ENCODE results near the gene ADGRG7.
"Not testable (repeated sequence)": the region's sequence is repeated elsewhere in the genome, so short reads cannot be mapped to it uniquely, and the experiment has no call there.

ADGRG7 gene

DNA sequence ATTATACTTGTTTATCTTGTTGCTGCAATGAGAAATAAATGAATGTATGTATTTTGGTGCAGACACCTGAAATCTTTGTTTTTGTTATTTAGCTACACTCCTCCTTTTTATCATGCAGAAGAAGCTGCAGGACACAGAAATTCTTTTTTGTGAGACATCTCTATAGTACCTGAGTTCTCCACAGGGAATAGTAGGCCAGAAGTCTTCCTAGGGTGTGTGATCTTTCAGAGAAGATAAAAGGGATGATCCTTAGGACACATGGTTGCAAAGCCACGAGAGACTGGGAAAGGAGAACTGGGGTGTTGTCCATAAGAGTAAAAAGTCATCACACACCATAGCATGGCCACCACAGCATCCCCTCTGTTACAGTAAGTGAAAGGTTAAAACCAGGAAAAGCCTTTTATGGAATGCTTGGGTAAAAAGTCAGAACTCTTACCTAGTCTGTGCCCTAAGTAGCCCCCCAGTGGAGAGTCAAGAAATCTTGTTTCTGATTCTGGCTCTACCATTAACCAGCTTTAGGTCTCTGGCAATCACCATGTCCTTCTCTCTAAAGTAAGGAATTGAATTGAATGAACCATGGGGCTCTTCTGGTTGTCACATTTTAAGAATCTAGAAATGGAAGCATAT is 31.9 kb upstream of the ADGRG7 start:
- Histone ChIP-seq H3K36me3 (no peaks in the 10 kb centered on the region), H3K27ac (no peak overlapping the region), H3K4me1 (peaks cover 6% of the 10 kb centered on the region; the same call in 1 of the 2 replicates), H4K20me1 (no peaks in the 10 kb centered on the region), H3K27me3 (no peaks in the 10 kb centered on the region), H3K9me3 (no peaks in the 10 kb centered on the region), H3K4me2 (no peak overlapping the region), H3K4me3 (no peak overlapping the region), H3K9ac (no peak overlapping the region)
- no peak for TF ChIP-seq Cebpa-rat (IDR thresholded peaks at IDR 0.05)

DNA sequence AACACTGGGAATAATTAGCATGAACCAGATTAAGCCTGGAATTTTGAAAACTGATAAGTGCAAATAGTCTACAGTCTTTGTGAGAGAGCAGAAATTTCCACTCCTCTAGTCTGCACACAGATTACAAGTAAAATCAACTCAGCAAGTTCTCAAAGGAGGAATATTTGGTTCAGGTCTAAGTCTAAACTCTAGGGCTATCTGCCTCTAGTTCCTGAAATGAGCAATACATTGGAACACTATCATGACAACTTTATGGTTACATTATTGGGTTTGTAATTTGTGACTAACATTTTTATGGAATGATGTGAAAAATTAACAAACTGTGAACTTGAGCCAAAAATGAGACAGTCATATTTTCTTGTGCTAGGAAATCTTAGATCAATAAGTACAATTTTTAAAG is 30.8 kb upstream of the ADGRG7 start:
- no peak overlapping the region for H3K27ac ChIP-seq
- H3K4me3 ChIP-seq = no peak overlapping the region
- no peaks in the 10 kb centered on the region for H3K27me3 ChIP-seq
- H3K4me1 ChIP-seq = peaks cover 6% of the 10 kb centered on the region; the same call in 1 of the 2 replicates
- H3K36me3 ChIP-seq = no peaks in the 10 kb centered on the region
- no peak overlapping the region for H3K9ac ChIP-seq
- TF ChIP-seq Cebpa-rat (IDR thresholded peaks at IDR 0.05) = no peak
- H4K20me1 ChIP-seq = no peaks in the 10 kb centered on the region
- no peaks in the 10 kb centered on the region for H3K9me3 ChIP-seq
- H3K4me2 ChIP-seq = no peak overlapping the region

DNA sequence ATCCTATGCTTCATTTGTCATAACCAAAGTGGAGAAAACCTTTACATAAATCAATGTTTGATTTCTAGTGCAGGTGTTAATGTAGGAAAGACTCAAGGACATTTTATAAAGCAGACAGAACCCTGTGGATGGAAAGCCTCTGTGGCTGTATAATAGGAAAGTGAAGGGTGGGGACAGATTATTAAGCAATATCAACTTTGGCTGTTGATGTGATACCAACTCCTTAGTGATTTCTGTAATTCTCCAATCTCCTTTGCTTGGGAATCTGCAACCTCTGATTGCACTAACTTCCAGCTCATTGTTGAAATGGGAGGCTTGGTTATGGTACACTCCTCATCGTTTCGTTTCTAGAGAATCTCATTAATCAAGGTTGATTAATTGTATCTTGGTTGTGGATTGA is 29.3 kb upstream of the ADGRG7 start:
- Histone ChIP-seq H3K9me3 (peaks cover 3% of the 10 kb centered on the region; the same call in 1 of the 2 replicates), H3K4me3 (no peak overlapping the region), H3K9ac (no peak overlapping the region), H3K4me2 (no peak overlapping the region), H3K27ac (no peak overlapping the region), H3K4me1 (peaks cover 6% of the 10 kb centered on the region; the same call in 1 of the 2 replicates), H3K36me3 (no peaks in the 10 kb centered on the region), H4K20me1 (no peaks in the 10 kb centered on the region), H3K27me3 (no peaks in the 10 kb centered on the region)
- no peak for TF ChIP-seq Cebpa-rat (IDR thresholded peaks at IDR 0.05)

DNA sequence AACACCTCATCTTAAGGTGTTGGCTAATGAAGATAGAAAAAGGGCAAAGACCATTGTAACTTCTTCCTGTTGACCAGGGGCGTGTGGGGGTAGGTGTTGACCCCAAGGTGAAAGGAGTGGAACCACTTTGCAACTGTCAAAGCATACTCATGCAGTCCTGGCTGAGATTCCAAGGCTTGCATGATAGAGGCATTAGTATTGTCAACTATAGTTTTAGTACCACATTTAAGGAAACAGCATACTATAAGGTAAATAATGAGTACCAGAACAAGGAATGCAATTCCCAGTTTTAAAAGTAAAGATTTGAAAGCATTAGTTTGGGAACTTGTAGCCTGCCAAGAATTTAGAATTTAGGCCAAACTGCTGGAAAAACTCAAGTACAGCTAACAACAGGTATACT is 27.8 kb upstream of the ADGRG7 start:
- Histone ChIP-seq H3K36me3 (no peaks in the 10 kb centered on the region), H4K20me1 (no peaks in the 10 kb centered on the region), H3K4me3 (no peak overlapping the region), H3K4me1 (no peaks in the 10 kb centered on the region), H3K4me2 (no peak overlapping the region), H3K27ac (no peak overlapping the region), H3K9me3 (peaks cover 4% of the 10 kb centered on the region; the same call in 1 of the 2 replicates), H3K27me3 (no peaks in the 10 kb centered on the region), H3K9ac (no peak overlapping the region)
- TF ChIP-seq Cebpa-rat (IDR thresholded peaks at IDR 0.05) = no peak

DNA sequence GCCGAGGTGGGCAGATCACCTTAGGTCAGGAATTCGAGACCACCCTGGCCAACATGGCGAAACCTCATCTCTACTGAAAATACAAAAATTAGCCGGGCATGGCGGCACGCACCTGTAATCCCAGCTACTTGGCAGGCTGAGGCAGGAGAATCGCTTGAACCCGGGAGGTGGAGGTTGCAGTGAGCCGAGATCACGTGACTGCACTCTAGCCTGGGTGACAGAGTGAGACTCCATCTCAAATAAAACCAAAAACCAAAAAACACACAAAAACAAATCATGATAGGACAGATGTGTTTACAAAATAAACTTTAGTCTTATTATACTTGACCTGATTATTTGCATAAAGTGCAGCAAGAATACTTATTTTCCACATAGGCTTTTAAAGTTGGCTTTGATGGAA is 27.2 kb upstream of the ADGRG7 start:
- H3K4me1 ChIP-seq, H3K27me3 ChIP-seq, H3K4me3 ChIP-seq, H4K20me1 ChIP-seq, H3K27ac ChIP-seq, H3K4me2 ChIP-seq, H3K36me3 ChIP-seq, H3K9me3 ChIP-seq, H3K9ac ChIP-seq: not testable (repeated sequence)

DNA sequence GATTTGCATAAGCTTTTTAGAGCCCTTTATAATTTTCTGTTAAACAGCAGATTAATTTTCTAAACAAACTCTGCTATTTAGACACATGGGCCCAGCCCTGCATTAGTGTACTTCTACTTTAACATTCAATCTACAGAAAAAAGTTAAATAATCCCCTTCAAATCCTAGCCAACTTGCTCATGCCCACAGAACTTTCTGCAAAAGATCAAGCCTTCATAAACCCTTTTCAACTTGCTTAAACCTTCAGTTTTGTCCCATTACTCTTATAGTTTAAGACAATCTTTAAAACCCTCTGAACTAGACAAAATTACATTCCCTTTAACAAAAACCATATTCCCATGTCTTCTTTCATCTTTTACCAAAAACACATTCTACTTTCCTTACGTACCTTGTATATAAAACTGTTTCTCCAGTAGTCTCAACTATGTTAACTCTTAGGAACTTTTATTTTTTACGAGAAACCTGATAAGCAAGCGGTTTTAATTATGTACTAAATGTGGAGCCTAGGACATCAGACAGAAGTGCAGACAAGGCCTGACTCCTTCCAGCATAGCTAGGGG is 25.2 kb upstream of the ADGRG7 start:
- no peaks in the 10 kb centered on the region for H3K27me3 ChIP-seq

DNA sequence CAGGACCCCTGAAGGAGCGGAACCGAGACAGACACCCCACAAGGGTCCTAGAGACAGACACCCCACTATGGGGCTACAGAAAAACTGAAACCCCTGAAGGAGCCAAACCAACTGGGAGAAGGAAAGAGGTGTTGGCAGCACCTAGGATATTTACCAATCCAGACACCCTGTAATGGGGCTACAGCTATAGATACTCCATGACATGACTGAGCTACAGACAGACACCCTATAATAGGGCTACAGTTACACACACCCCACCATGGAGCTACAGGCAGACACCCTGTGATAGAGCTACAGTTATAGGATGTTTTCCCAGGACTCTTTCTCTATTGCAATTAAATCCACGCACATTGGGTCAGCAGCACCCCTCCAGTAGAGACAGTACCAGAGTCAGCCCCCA is 22.6 kb upstream of the ADGRG7 start:
- Histone ChIP-seq H3K27ac (no peak overlapping the region), H3K27me3 (no peaks in the 10 kb centered on the region), H4K20me1 (no peaks in the 10 kb centered on the region), H3K4me1 (no peaks in the 10 kb centered on the region; the same call in 1 of the 2 replicates), H3K9me3 (peaks cover 4% of the 10 kb centered on the region; the same call in 1 of the 2 replicates), H3K4me2 (no peak overlapping the region), H3K4me3 (no peak overlapping the region), H3K9ac (no peak overlapping the region), H3K36me3 (no peaks in the 10 kb centered on the region)
- TF ChIP-seq Cebpa-rat (IDR thresholded peaks at IDR 0.05) = no peak

More for the DNA sequence above, 25.2 kb upstream of the ADGRG7 start:
- H3K9ac ChIP-seq = no peak overlapping the region
- H3K4me3 ChIP-seq = no peak overlapping the region
- H4K20me1 ChIP-seq = no peaks in the 10 kb centered on the region
- no peak for TF ChIP-seq Cebpa-rat (IDR thresholded peaks at IDR 0.05)
- no peak overlapping the region for H3K4me2 ChIP-seq
- no peaks in the 10 kb centered on the region for H3K4me1 ChIP-seq
- H3K36me3 ChIP-seq = no peaks in the 10 kb centered on the region
- peaks cover 4% of the 10 kb centered on the region; the same call in 1 of the 2 replicates for H3K9me3 ChIP-seq
- H3K27ac ChIP-seq = no peak overlapping the region

DNA sequence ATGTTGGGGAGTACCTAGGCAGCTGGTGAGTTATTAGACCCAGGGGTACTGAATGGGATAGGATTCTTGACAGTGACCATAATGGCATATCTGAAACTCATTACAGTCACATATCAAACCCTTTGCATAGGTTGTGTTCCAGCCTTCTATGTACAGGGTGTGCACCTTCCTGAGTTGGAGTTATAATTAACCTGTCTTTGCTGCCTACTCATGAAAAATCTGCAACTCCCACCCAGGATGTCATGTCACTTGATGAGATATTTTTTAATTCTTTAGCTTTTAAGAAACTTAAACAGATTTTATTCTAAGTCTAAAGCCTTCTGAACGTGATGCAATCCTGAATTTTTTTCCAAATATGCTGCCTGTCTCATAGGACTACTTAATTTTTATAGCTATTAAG is 21.1 kb upstream of the ADGRG7 start:
- peaks cover 4% of the 10 kb centered on the region; the same call in 1 of the 2 replicates for H3K9me3 ChIP-seq
- H3K27me3 ChIP-seq = no peaks in the 10 kb centered on the region
- H3K27ac ChIP-seq = no peak overlapping the region
- H3K4me3 ChIP-seq = no peak overlapping the region
- H4K20me1 ChIP-seq = no peaks in the 10 kb centered on the region
- H3K9ac ChIP-seq = no peak overlapping the region
- no peak overlapping the region for H3K4me2 ChIP-seq
- no peak for TF ChIP-seq Cebpa-rat (IDR thresholded peaks at IDR 0.05)
- no peaks in the 10 kb centered on the region; the same call in 1 of the 2 replicates for H3K4me1 ChIP-seq
- no peaks in the 10 kb centered on the region for H3K36me3 ChIP-seq

DNA sequence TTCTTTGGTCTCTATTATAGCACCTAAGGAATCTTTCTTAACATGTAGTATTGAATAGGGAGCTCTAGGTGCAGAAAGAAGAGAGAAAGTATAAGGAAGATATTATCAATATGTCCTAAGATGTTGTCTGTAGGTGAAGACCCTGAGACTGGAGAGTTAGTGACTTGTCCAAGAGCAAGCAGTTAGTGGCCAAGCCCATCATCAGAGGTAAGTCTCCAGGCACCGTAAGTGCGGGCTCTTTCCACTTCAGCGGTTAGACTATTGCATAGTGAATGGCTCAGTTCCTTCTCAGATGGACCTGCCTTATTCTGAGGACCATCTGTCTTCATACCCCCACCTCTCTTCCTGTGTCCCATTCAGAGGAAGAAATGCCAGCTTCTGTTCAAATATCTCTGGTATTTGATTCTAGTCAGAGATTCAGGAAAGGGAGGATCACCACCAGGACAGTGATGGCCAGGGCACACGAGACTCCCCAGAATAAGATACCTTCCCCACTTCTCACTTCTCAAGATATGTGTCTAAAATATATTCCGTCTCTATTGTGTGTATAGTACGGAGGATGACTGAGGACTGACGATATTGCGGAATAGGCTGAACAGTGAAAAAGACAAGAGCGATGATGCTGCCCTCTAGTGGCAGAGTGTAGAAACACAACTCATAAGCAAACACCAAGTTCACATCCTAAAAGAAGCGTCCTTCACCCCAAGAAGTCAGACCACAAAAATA is 19.1 kb upstream of the ADGRG7 start:
- Histone ChIP-seq H3K9me3 (peaks cover under 1% of the 10 kb centered on the region; the same call in 1 of the 2 replicates), H3K36me3 (no peaks in the 10 kb centered on the region), H3K27ac (no peak overlapping the region), H3K9ac (no peak overlapping the region), H3K4me3 (no peak overlapping the region), H3K4me2 (peak overlapping the region; percentile 8; the same call in 1 of the 2 replicates), H3K27me3 (no peaks in the 10 kb centered on the region), H3K4me1 (no peaks in the 10 kb centered on the region; the same call in 1 of the 2 replicates), H4K20me1 (no peaks in the 10 kb centered on the region)
- no peak for TF ChIP-seq Cebpa-rat (IDR thresholded peaks at IDR 0.05)

DNA sequence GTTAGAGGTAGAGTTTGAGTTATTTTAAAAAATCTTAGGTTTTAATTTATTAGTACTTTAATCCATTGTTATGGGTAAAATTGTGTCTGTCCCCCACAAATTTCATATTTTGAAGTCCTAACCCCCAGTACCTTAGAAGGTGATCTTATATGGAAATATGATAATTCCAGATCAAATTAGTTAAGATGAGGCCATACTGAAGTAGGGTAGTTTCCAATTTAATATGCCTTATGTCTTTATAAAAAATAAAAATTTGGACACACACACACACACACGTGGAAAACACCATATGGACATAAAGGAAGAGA is 18.6 kb upstream of the ADGRG7 start:
- no peaks in the 10 kb centered on the region; the same call in 1 of the 2 replicates for H3K4me1 ChIP-seq
- no peak overlapping the region for H3K4me3 ChIP-seq
- H4K20me1 ChIP-seq = no peaks in the 10 kb centered on the region
- H3K9ac ChIP-seq = no peak overlapping the region
- no peak overlapping the region for H3K4me2 ChIP-seq
- H3K9me3 ChIP-seq = no peaks in the 10 kb centered on the region
- no peaks in the 10 kb centered on the region for H3K36me3 ChIP-seq
- no peak overlapping the region for H3K27ac ChIP-seq
- H3K27me3 ChIP-seq = no peaks in the 10 kb centered on the region
- TF ChIP-seq Cebpa-rat (IDR thresholded peaks at IDR 0.05) = no peak

Data from BLaER1 (cell line).